Prostate gland (tissue), 2 donors: ENCODE measurements around the gene MED12L.

Experiments used
- CTCF ChIP-seq, 4 experiments: fragments of 200-600 bp in 2 of 4; fragments of 450-650 bp in 2 of 4; sonication (generic) in 2 of 4; IDR thresholded peaks; 1 replicate in 3 of 4; 2 replicates in 1 of 4; pipeline ENCODE4 v1.5.1; 2016 to 2019; ENCODE audit warnings: antibody characterized with exemption in 4 of 4, mild to moderate bottlenecking in 2 of 4, moderate library complexity in 2 of 4
- POLR2A ChIP-seq: fragments of 450-650 bp; IDR thresholded peaks from one replicate; pipeline ENCODE4 v1.6.1; 2016; ENCODE audit warnings: antibody characterized with exemption, mild to moderate bottlenecking

- TF ChIP-seq CTCF (IDR thresholded peaks at IDR 0.05) (no peak), POLR2A (no peak)
Observed at GRCh38 chr3:151047636-151048035, 37.8 kb upstream of the MED12L start.
